GM20431 (cell line): ENCODE data around the gene ROBO1.

Experiments
- in situ Hi-C: fragments of 300-500 bp; cut with MseI, MboI; formaldehyde crosslinking; loops from one replicate; pipeline ENCODE4 v1.15.0; 2020; ENCODE audit warnings: low sequenced_read_pairs; ENCODE audit not compliant: unreplicated experiment

Gene ROBO1

GRCh38 chr3:78845605-78846004 lies 922.2 kb downstream of the ROBO1 start:
- in situ Hi-C loops: no loop called here

- in situ Hi-C loops: no loop called here
Measured at GRCh38 chr3:78844307-78844706, 923.5 kb downstream of the ROBO1 start.

DNA sequence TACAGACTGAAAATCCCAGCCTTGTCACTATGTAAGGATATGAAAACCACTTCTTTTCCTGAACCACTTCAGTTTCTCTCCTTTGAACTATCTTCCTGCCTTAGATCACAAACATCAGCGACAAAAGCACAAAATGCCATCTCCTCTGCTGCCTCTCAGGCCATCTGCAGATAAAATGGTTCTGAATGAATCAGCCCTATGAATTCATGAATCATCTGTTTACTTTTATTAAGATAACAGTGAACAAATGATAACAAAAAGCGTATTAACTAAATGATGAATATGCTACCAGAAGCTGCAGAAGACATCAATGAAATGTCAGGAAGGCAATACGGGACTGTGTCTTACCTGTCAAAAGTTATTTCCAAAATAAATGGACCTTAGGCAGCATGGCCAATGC lies 928.1 kb downstream of the ROBO1 start:
- in situ Hi-C loops: no loop called here

GRCh38 chr3:78838362-78838761 lies 929.4 kb downstream of the ROBO1 start:
- in situ Hi-C loops: no loop called here

GRCh38 chr3:78834910-78835309 lies 932.9 kb downstream of the ROBO1 start:
- in situ Hi-C loops: no loop called here

DNA sequence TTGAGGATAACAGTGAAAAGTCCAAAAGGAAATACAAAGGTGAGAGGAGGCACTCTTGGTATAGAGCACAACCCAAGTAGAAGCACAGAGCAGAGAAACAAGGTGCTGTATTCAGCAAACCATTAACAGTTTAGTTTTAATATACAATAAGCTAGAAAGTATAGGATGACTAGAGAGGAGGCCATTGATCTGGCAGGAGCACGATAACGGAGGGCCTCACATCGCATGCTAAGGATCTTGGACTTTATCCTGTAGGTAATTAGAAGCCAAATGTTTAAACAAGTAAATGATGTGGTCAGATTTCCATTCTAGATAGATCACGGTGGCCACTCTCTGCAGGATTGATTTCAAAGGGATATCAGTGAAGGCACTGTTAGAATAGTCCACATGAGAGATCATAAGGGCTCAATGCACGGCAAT lies 935.0 kb downstream of the ROBO1 start:
- in situ Hi-C loops: no loop called here

DNA sequence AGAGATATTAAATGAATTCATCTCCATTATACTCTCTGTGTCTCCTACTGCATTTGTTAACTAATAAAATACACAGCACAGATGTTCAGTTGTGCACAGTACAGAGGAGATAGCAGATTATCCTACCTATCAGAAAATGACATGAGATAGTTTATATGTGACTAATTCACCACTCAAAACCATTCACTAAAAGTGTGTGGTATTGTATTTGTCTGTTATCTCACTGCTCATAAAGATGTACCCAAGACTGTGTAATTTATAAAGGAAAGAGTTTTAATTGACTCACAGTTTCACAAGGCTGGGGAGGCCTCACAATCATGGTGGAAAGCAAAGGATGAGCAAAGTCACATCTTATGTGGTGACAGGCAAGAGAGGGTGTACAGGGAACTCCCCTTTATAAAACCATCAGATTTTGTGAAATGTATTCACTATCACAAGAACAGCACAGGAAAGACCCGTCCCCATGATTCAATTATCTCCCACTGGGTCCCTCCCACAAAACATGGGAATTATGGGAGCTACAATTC lies 936.3 kb downstream of the ROBO1 start:
- in situ Hi-C loops: no loop called here

GRCh38 chr3:78830470-78830869 lies 937.3 kb downstream of the ROBO1 start:
- in situ Hi-C loops: no loop called here

DNA sequence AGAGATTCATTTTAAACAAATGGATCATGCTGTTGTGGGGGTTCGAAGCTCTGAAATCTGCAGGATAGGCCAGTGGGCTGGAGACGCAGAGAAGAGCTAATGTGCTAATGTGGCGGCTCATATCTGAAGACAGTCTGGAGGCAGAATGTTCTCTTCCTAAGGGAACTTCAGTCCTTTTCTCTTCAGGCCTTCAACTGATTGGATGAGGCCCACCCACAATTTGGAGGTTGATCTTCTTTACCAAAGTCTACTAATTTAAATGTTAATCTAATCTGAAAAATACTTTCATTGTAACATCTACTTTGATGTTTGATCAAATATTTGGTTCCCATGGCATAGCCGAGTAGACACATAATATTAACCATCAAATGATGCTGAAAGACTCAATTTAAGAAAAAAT lies 940.2 kb downstream of the ROBO1 start:
- in situ Hi-C loops: no loop called here

- in situ Hi-C loops: no loop called here
Measured at GRCh38 chr3:78825858-78826215, 942.0 kb downstream of the ROBO1 start.

DNA sequence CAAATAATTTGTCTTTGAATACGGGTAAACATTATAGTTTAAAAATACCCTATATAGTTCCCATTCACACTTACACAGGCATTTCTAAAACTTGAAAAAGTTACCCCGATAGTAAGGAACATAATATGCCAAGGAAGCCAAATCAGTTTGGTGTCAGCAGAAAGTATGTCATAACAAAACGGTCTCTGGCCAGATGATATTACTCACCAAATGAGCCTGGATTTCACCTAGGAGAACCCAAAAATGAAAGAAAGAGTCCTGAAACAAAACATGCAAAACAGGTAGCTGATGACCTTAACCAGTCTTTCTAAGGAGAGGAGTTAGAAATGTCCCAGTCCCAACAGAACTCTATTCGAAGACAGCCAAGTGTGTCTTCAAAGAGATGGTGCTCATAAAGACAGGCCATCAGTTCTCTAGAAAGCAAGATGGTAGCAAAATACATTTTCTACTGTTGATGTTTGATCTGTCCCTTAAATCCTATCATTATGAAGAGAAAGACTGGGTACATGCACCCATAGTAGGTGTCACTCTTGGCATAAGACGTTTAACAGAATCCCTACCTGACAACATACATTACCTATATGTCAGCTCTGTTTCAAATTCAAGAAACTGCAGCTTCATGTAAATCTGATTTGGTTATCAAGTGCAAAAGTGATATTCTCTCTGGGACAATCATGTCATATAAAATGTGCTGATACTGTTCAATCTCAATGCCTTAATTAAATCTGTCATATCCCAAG lies 942.5 kb downstream of the ROBO1 start:
- in situ Hi-C loops: no loop called here

GRCh38 chr3:78823859-78824258 lies 943.9 kb downstream of the ROBO1 start:
- in situ Hi-C loops: no loop called here

DNA sequence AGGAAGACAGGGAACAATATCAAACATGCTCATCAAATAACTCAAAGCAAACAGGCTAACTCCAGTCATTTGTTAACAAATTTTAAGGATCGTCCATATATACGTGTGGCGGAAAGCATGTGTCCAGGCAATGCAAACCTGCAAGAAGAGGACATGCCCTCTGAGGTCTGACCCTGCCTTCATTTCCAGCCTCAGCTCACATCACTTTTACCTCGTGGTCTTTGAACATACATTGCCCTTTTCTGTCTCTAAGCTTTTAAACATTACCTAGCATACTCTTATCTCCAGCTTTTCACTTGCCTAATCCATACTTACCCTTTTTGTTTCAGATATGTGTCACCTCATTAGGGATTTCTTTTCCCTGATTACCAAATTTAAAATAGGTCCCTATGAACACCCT lies 944.4 kb downstream of the ROBO1 start:
- in situ Hi-C loops: no loop called here

GRCh38 chr3:78822726-78823125 lies 945.1 kb downstream of the ROBO1 start:
- in situ Hi-C loops: no loop called here

GRCh38 chr3:78820542-78820941 lies 947.3 kb downstream of the ROBO1 start:
- in situ Hi-C loops: no loop called here

GRCh38 chr3:78818161-78818985 lies 949.4 kb downstream of the ROBO1 start:
- in situ Hi-C loops: no loop called here

DNA sequence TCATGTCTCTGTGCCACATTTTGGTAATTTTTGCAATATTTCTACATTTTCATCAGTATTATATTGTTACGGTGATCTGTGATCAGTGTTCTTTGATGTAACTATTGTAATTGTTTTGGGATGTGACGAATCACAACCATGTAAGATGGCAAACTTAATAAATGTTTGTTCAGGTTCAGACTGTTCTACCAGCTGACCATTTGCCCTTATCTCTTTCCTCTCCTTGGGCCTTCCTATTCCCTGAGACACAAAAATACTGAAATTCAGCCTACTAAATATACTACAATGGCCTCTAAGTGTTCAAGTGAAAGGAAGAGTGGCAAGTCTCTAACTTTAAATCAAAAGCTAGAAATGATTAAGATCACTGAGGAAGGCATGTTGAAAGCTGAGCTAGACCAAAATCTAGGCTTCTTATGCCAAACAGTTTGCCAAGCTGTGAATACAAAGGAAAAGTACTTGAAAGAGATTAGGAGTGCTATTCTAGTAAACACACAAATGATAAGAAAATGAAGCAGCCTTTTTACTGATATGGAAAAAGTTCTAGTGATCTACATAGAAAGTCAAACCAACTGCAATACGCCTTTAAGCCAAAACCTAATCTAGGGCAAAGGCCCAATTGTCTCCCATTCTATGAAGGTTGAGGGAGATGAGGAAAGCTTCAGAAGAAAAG lies 952.8 kb downstream of the ROBO1 start:
- in situ Hi-C loops: no loop called here

DNA sequence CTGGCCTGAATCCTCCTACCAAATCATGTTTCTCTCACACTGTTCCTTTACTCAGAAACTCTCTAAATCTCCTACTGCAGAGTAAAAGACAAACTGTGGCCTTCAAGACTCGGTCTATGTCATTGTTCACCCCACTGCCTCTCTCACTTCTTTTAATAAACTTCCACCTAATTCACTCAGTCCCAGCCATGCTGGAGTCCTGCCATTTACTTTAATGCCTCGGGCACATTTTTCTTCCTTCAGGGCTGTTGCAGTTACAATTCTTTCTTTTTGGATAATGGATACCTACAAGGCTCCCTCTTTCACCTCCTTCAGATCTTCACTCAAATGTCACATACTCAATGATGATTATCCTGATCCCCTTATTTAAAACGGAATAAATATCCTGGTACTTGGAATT lies 955.6 kb downstream of the ROBO1 start:
- in situ Hi-C loops: no loop called here

GRCh38 chr3:78809966-78810365 lies 957.8 kb downstream of the ROBO1 start:
- in situ Hi-C loops: no loop called here

DNA sequence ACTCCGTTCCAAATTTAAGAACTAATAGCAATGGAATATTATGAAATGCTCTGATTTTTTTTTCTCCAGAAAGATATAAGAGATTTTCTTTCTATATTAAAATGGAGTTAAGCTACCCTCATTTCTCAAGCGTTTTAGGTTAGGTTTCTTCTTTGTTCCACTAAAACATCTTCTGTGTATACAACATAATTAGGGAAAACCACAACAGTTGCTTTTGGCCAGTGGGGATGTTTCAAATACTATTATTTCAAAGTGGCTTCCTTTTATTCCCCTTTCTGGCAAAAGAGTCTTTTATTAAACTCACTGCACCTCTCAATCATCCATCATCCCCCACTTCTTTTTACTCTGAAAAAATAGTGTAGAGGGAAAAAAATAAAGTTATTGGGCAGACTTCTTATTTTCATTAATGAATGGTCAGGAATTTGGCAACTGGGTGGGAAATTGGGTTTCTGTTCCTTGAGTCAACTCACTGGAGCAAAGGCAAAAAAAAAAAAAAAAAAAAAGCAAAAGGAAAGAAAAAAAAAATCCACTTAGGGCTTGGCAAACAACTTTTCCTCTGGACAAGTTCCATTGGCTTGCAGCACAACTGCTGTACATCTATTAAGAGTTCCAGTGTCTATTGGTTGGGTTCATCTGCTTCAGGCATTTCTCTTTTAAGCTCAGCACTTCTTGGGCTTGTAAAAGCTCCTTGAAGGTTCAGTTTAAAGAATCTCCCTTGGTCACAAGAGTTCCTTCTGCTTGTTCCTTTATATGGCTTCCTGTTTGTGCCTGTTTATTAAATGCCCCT lies 963.4 kb downstream of the ROBO1 start:
- in situ Hi-C loops: no loop called here
